ENCODE results near the gene MAOB. TPM values are rescaled to one million over a fixed set of nuclear protein-coding genes. Genes with fewer than 3 reads are reported as not detected.

MAOB gene
- total RNA-seq, 2 experiments from 2014 or later = not detected

GRCh38 chrX:43836435-43837184, 45.6 kb downstream of the MAOB start:
- DNase-seq = no peak
- Mint-ChIP-seq H3K27ac (no peak overlapping the region), H3K9me3 (no peaks in the 10 kb centered on the region), H3K36me3 (no peaks in the 10 kb centered on the region), H3K4me1 (no peaks in the 10 kb centered on the region), H3K4me3 (no peak overlapping the region), H3K27me3 (no peaks in the 10 kb centered on the region)

GRCh38 chrX:43835559-43835958, 46.7 kb downstream of the MAOB start:
- DNase-seq = no peak
- H3K36me3 Mint-ChIP-seq = no peaks in the 10 kb centered on the region
- no peaks in the 10 kb centered on the region for H3K4me1 Mint-ChIP-seq
- no peak overlapping the region for H3K4me3 Mint-ChIP-seq
- H3K27me3 Mint-ChIP-seq = no peaks in the 10 kb centered on the region
- H3K9me3 Mint-ChIP-seq = no peaks in the 10 kb centered on the region
- no peak overlapping the region for H3K27ac Mint-ChIP-seq

DNA sequence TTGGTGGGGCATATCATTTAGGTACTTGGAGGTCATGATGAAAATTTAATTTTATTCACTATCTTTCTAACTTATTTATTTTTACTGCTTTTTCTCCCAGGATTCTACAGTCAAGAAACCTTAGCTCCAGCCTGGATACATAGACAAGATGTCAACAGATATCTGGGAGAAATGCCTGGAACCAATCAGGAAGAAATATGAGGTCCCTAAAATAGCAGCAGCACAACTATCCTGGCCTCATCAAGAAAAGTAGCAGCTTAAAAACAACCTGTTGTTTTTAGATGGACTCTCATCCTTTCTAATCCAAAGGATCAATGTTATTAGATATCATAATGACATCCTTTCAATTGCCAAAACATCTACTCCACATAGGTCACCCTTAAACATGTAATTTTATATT, 54.5 kb downstream of the MAOB start:
- H3K27ac Mint-ChIP-seq = no peak overlapping the region
- no peak overlapping the region for H3K4me3 Mint-ChIP-seq
- no peaks in the 10 kb centered on the region for H3K9me3 Mint-ChIP-seq
- no peak for DNase-seq
- H3K27me3 Mint-ChIP-seq = no peaks in the 10 kb centered on the region
- no peaks in the 10 kb centered on the region for H3K36me3 Mint-ChIP-seq
- H3K4me1 Mint-ChIP-seq = no peaks in the 10 kb centered on the region

DNA sequence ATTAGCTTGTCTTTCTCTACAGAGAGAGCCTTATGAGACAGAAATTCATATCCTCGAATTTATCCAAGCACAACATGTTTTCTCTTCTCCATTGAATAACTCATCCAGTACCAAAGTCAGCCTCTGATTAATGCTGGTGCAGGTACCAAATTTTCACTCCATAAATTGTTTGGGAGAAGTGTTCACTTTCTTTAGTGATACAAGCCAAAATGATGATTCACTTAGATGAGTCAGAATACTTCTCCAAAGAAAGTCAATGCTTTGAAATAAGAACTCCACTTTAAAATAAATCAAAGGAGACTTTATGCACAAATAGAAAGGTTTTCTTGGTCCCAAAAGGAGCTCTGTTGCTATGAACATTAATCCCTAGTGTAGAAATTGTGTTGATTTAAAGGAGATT, 60.2 kb downstream of the MAOB start:
- Mint-ChIP-seq H3K27me3 (peaks cover 4% of the 10 kb centered on the region), H3K4me3 (no peak overlapping the region), H3K36me3 (no peaks in the 10 kb centered on the region), H3K27ac (no peak overlapping the region), H3K9me3 (no peaks in the 10 kb centered on the region), H3K4me1 (no peaks in the 10 kb centered on the region)
- DNase-seq = no peak

GRCh38 chrX:43817444-43817843, 64.8 kb downstream of the MAOB start:
- Mint-ChIP-seq H3K4me3 (no peak overlapping the region), H3K36me3 (no peaks in the 10 kb centered on the region), H3K9me3 (no peaks in the 10 kb centered on the region), H3K27ac (no peak overlapping the region), H3K4me1 (peaks cover 11% of the 10 kb centered on the region), H3K27me3 (peaks cover 4% of the 10 kb centered on the region)
- no peak for DNase-seq

GRCh38 chrX:43815209-43815608, 67.0 kb downstream of the MAOB start:
- no peak for DNase-seq

DNA sequence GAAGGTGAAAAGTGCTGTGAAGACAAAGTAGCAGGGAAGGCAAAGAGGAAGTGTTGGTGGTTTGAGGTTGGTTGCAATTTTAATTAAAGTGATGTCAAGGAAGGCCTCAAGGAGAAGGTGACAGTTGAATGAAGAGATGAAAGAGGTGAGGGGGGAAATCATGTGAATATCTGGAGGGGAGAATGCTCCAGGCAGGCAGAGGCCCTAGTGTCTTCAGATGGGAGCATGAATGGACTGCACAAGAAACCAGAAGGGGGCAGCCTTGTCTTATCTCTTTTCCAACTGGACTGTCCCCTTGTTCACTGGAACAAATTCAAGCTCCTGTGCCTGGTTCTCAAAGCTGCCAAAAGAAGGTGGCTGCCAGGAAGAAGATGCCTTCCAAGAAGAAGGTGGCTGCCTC, 68.4 kb downstream of the MAOB start:
- H3K27me3 Mint-ChIP-seq = peaks cover 4% of the 10 kb centered on the region
- H3K27ac Mint-ChIP-seq = peak overlapping the region; percentile 14
- no peaks in the 10 kb centered on the region for H3K36me3 Mint-ChIP-seq
- H3K4me1 Mint-ChIP-seq = peaks cover 11% of the 10 kb centered on the region
- no peak overlapping the region for H3K4me3 Mint-ChIP-seq
- no peak for DNase-seq
- no peaks in the 10 kb centered on the region for H3K9me3 Mint-ChIP-seq

More at GRCh38 chrX:43815209-43815608, 67.0 kb downstream of the MAOB start:
- H3K4me3 Mint-ChIP-seq = no peak overlapping the region
- H3K36me3 Mint-ChIP-seq = no peaks in the 10 kb centered on the region
- no peaks in the 10 kb centered on the region for H3K9me3 Mint-ChIP-seq
- H3K27me3 Mint-ChIP-seq = peaks cover 4% of the 10 kb centered on the region
- H3K4me1 Mint-ChIP-seq = peaks cover 11% of the 10 kb centered on the region
- H3K27ac Mint-ChIP-seq = no peak overlapping the region

GRCh38 chrX:43813319-43813718, 68.9 kb downstream of the MAOB start:
- no peaks in the 10 kb centered on the region for H3K36me3 Mint-ChIP-seq
- no peak overlapping the region for H3K4me3 Mint-ChIP-seq
- peaks cover 11% of the 10 kb centered on the region for H3K4me1 Mint-ChIP-seq

DNA sequence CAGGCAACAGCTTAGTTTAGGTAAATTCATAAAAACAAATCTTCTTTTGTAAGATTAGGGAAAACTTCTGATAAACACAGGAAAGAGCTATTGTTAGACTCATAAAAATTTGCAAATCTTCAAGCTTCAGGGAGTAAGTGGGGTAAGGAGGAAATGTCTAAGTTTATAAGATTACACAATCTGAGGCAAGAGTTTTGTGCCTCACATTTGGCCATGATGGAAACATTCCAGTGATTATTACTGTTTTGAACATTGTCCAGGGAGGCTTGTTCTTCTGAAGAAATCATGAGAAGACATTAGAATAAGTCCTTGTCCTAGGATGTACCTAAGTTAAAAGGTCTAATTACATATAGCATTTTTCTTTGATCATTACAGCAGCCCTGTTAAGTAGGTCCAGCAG, 72.8 kb downstream of the MAOB start:
- H3K27me3 Mint-ChIP-seq = no peaks in the 10 kb centered on the region

More at GRCh38 chrX:43813319-43813718, 68.9 kb downstream of the MAOB start:
- Mint-ChIP-seq H3K9me3 (no peaks in the 10 kb centered on the region), H3K27me3 (peaks cover 1% of the 10 kb centered on the region), H3K27ac (no peak overlapping the region)
- DNase-seq = no peak

GRCh38 chrX:43808231-43808630, 74.0 kb downstream of the MAOB start:
- Mint-ChIP-seq H3K9me3 (no peaks in the 10 kb centered on the region), H3K4me1 (peaks cover 2% of the 10 kb centered on the region), H3K36me3 (no peaks in the 10 kb centered on the region), H3K27ac (no peak overlapping the region), H3K27me3 (no peaks in the 10 kb centered on the region), H3K4me3 (no peak overlapping the region)
- DNase-seq = no peak

More for the DNA sequence above, 72.8 kb downstream of the MAOB start:
- Mint-ChIP-seq H3K27ac (no peak overlapping the region), H3K36me3 (no peaks in the 10 kb centered on the region), H3K4me3 (no peak overlapping the region), H3K9me3 (no peaks in the 10 kb centered on the region), H3K4me1 (peaks cover 11% of the 10 kb centered on the region)
- no peak for DNase-seq

- H3K36me3 Mint-ChIP-seq = no peaks in the 10 kb centered on the region
- H3K27ac Mint-ChIP-seq = no peak overlapping the region
- no peaks in the 10 kb centered on the region for H3K9me3 Mint-ChIP-seq
- no peak overlapping the region for H3K4me3 Mint-ChIP-seq
- DNase-seq = no peak
- H3K4me1 Mint-ChIP-seq = no peaks in the 10 kb centered on the region
- no peaks in the 10 kb centered on the region for H3K27me3 Mint-ChIP-seq
These were observed 76.7 kb downstream of the MAOB start for GRCh38 chrX:43805579-43805978.

- DNase-seq = no peak
- no peak overlapping the region for H3K4me3 Mint-ChIP-seq
- H3K36me3 Mint-ChIP-seq = no peaks in the 10 kb centered on the region
- no peaks in the 10 kb centered on the region for H3K27me3 Mint-ChIP-seq
- H3K4me1 Mint-ChIP-seq = no peaks in the 10 kb centered on the region
- no peaks in the 10 kb centered on the region for H3K9me3 Mint-ChIP-seq
- no peak overlapping the region for H3K27ac Mint-ChIP-seq
These were observed 78.2 kb downstream of the MAOB start for GRCh38 chrX:43804021-43804420.

GRCh38 chrX:43785930-43786591, 96.2 kb downstream of the MAOB start:
- no peaks in the 10 kb centered on the region for H3K36me3 Mint-ChIP-seq
- H3K27ac Mint-ChIP-seq = no peak overlapping the region
- no peaks in the 10 kb centered on the region for H3K4me1 Mint-ChIP-seq
- no peak for DNase-seq
- peaks cover 2% of the 10 kb centered on the region for H3K9me3 Mint-ChIP-seq
- H3K4me3 Mint-ChIP-seq = no peak overlapping the region
- no peaks in the 10 kb centered on the region for H3K27me3 Mint-ChIP-seq

DNA sequence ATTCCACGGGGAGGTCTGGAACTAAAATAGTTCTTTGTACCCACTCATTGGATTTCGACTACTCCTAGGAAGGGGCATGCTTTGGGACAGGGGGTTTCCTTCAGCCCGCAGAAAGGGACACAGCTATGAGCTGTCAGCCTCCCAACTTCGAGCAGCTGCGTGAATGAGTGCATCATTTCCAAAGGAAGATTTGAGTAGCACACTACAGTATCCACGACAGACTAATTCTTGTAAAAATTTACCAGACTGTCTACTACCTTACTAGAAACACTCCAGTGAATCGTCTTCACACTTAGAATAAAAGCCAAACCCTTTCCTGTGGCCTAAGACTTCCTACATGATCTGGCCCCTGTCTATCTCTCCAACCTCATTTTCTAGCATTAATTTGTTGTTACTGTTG, 124.2 kb downstream of the MAOB start:
- Mint-ChIP-seq H3K27ac (no peak overlapping the region), H3K27me3 (no peaks in the 10 kb centered on the region), H3K4me1 (no peaks in the 10 kb centered on the region), H3K9me3 (no peaks in the 10 kb centered on the region), H3K4me3 (no peak overlapping the region), H3K36me3 (no peaks in the 10 kb centered on the region)
- DNase-seq = no peak

GRCh38 chrX:43756076-43756475, 126.2 kb downstream of the MAOB start:
- H3K9me3 Mint-ChIP-seq = no peaks in the 10 kb centered on the region
- no peak overlapping the region for H3K27ac Mint-ChIP-seq
- H3K4me1 Mint-ChIP-seq = no peaks in the 10 kb centered on the region

GRCh38 chrX:43753637-43754036, 128.6 kb downstream of the MAOB start:
- Mint-ChIP-seq H3K36me3 (no peaks in the 10 kb centered on the region), H3K4me3 (no peak overlapping the region), H3K9me3 (no peaks in the 10 kb centered on the region), H3K4me1 (peaks cover 5% of the 10 kb centered on the region), H3K27ac (no peak overlapping the region), H3K27me3 (no peaks in the 10 kb centered on the region)
- DNase-seq = no peak

More at GRCh38 chrX:43756076-43756475, 126.2 kb downstream of the MAOB start:
- H3K4me3 Mint-ChIP-seq = no peak overlapping the region
- H3K36me3 Mint-ChIP-seq = no peaks in the 10 kb centered on the region
- no peaks in the 10 kb centered on the region for H3K27me3 Mint-ChIP-seq
- no peak for DNase-seq

Data from activated naive CD8-positive, alpha-beta T cell treated with anti-CD3 and anti-CD28 coated beads for 36 hours (primary cell).